ENCODE data around the gene AKR1C1. TPM values are rescaled to one million over a fixed set of nuclear protein-coding genes. Genes with fewer than 3 reads are reported as not detected.

Gene AKR1C1
- total and polyA plus RNA-seq, 2 donors (not counting 3 experiments of a cell fraction or from before 2014, with no cell fraction given), result 1.5 to 5.5 TPM

- FAIRE-seq, result no peak
- no peak overlapping the region for H3K27ac ChIP-seq (ENCODE audit: insufficient read depth, low read depth, low read length)
- no peaks in the 10 kb centered on the region for H3K9me3 ChIP-seq (replicated peaks; ENCODE audit: control insufficient read depth, insufficient read depth, low read length)
- H2AFZ ChIP-seq (ENCODE audit: low read depth, low read length), result no peak overlapping the region
- intact Hi-C loops (cut with micrococcal nuclease) (no loop called here), dilution Hi-C loops (cut with MboI; ENCODE audit: extremely low pct_ligation_motif_present, low sequenced_read_pairs) (no loop called here)
- no peaks in the 10 kb centered on the region for H4K20me1 ChIP-seq (replicated peaks; ENCODE audit: control insufficient read depth, extremely low read depth, insufficient read depth, low read length)
- no peaks in the 10 kb centered on the region for H3K4me1 ChIP-seq (ENCODE audit: control insufficient read depth, extremely low read depth, insufficient read depth, low read length)
- no peaks in the 10 kb centered on the region for H3K9me1 ChIP-seq (replicated peaks; ENCODE audit: control insufficient read depth, extremely low read depth, insufficient read depth, low read length)
- no peak overlapping the region for H3K4me3 ChIP-seq (replicated peaks in 1 of 3; ENCODE audit: insufficient read depth in 1 of 3, low read depth in 1 of 3, low read length in 3 of 3)
- ChIA-PET POLR2A (no interaction called here), CTCF (interaction anchor here (0.6 kb wide), 1 partner anchor 425 kb away, joined by 3 read pairs; no protein-coding TSS in a partner anchor)
- no TSS peak for BruUV-seq (replicated peaks)
- no peaks in the 10 kb centered on the region for H3K79me2 ChIP-seq (ENCODE audit: control insufficient read depth, insufficient read depth, low read length)
- H3K36me3 ChIP-seq (ENCODE audit: control insufficient read depth in 2 of 2, extremely low read depth in 1 of 2, insufficient read depth in 2 of 2, low read length in 2 of 2), result no peaks in the 10 kb centered on the region
- no peaks in the 10 kb centered on the region for H3K27me3 ChIP-seq (ENCODE audit: control insufficient read depth in 2 of 2, insufficient read depth in 2 of 2, low read length in 2 of 2)
- H3K9ac ChIP-seq (replicated peaks; ENCODE audit: extremely low read depth, insufficient read depth, low read length), result no peak overlapping the region
- H3K4me2 ChIP-seq (ENCODE audit: insufficient read depth, low read length), result no peak overlapping the region
- TF ChIP-seq EZH2 (IDR thresholded peaks at IDR 0.05; ENCODE audit: borderline replicate concordance, low read depth, low read length, severe bottlenecking) (no peak), POLR2AphosphoS5 (IDR thresholded peaks at IDR 0.05; ENCODE audit: insufficient read depth, low read depth, low read length) (no peak), GATA2 (IDR thresholded peaks at IDR 0.05; ENCODE audit: insufficient read depth, insufficient read length, low read depth, low read length) (no peak), JUN (IDR thresholded peaks at IDR 0.05; ENCODE audit: borderline replicate concordance, insufficient read depth, insufficient read length, low read depth) (no peak), MYC (IDR thresholded peaks at IDR 0.05; ENCODE audit: low read depth, low read length) (no peak), POLR2A (IDR thresholded peaks at IDR 0.05; ENCODE audit: low read depth, low read length) (no peak), FOS (IDR thresholded peaks at IDR 0.05; ENCODE audit: borderline replicate concordance, insufficient read depth, low read length) (no peak), MAX (IDR thresholded peaks at IDR 0.05; ENCODE audit: insufficient read depth, insufficient read length) (no peak), CTCF (IDR thresholded peaks at IDR 0.05; ENCODE audit: extremely low read depth in 1 of 2, insufficient read depth in 1 of 2, low read depth in 1 of 2, low read length in 2 of 2) (no peak)
- DNase-seq (ENCODE audit: low read depth, low spot score), result no peak
Measured at GRCh38 chr10:4916086-4916716, 47.0 kb upstream of the AKR1C1 start.
